GM12872 (cell line): ENCODE measurements around the gene EPPIN.

Experiments used
- TF ChIP-seq, protein P1 (sequence below): IDR thresholded peaks from 3 replicates; pipeline ENCODE4 v1.5.1; 2011; ENCODE audit warnings: low read depth, mild to moderate bottlenecking, low read length, moderate library complexity; ENCODE audit not compliant: insufficient read depth

Gene EPPIN

DNA sequence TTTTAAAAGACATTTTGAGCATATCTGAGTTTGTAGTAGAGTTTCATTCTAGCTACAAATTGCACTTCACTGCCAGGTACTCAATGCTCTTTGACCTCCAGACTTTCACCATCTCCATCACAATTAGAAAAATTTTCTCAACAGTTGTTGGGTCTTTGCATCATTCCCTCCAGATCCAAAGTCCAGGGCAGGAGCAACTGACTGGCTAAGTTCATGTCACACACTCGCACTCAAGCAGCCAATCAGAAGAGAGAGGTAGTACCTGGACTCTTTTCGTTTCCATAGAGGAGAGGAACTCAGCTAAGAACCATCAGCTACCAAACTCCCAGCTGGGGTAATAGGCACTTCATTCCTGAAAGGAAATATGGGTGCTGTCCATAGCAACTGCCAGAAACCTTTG is 40.8 kb downstream of the EPPIN start:
- TF ChIP-seq, protein P1, sequence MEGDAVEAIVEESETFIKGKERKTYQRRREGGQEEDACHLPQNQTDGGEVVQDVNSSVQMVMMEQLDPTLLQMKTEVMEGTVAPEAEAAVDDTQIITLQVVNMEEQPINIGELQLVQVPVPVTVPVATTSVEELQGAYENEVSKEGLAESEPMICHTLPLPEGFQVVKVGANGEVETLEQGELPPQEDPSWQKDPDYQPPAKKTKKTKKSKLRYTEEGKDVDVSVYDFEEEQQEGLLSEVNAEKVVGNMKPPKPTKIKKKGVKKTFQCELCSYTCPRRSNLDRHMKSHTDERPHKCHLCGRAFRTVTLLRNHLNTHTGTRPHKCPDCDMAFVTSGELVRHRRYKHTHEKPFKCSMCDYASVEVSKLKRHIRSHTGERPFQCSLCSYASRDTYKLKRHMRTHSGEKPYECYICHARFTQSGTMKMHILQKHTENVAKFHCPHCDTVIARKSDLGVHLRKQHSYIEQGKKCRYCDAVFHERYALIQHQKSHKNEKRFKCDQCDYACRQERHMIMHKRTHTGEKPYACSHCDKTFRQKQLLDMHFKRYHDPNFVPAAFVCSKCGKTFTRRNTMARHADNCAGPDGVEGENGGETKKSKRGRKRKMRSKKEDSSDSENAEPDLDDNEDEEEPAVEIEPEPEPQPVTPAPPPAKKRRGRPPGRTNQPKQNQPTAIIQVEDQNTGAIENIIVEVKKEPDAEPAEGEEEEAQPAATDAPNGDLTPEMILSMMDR = no peak

DNA sequence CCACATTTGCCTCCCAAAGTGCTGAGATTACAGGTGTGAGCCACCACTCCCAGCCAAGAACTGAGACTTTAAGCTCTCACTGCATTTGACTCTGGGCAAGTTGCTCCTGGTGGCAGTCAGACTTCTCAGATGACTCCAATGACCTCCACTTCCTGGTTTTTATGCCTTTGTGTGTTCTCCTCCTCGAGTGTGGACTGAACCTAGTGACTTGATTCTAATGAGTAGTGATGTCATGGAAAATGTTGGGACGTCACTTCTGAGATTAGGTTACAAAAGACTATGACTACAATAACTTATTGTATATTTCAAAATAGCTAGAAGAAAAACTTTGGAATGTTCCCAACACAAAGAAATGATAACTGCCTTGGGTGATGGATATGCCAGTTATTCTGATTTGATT is 43.8 kb downstream of the EPPIN start:
- TF ChIP-seq, protein P1 = no peak

DNA sequence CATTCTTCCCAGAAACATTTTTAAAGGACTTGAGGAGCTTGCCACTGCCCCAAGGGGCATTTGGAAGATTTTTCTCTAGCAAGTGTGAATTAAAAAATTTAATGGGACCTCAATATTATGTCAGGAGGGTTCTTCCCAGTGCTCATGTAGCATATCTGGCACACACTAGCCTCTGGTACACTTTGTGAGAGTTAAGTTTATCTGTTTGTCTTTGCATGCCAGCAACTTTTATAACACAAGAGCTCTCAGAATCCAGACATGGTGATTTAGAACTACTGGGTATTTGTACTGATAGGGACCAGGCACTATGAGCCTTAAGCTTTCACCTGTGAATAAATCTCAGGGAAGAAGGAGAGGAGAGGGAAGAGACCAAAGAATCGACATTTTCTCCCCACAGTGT is 44.6 kb downstream of the EPPIN start:
- TF ChIP-seq, protein P1 = no peak

DNA sequence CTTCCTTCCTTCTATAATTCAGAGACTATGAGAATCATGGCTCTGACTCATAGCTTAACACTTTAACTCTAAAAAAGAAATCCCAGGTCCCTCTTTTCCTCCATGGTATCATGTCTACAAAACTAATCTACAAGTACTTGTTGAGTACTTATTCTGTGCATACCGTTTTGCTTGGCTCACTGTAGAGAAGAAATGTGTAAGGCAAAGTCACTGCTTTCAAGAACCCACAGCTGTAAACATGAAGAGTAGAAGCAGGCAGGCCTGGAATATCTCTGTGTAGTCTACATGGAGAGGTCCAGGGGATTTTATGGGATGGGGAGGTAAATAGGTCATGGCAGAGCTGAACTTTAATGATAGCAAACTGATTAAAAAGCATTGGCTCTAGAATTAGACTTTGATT is 45.6 kb downstream of the EPPIN start:
- TF ChIP-seq, protein P1 = no peak

DNA sequence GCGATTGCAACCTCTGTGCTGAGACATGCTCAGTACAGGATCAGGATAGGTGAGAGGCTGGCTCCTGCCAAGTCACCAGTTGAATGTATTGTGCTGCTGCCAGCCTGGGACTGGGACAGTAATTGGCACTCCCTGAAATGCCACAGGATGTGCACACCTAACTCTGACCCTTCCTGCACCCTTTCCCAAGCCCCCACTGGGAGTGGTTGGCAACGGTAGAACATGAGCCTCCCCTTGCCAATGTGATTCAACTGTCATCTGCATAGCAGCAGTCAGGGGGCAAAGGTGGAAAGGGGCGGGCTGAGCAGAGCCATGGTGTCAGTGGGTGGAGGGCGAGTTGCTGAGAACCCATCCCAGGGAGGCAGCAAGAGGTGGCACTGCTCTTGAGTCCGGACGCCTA is 47.2 kb downstream of the EPPIN start:
- TF ChIP-seq, protein P1 = no peak

DNA sequence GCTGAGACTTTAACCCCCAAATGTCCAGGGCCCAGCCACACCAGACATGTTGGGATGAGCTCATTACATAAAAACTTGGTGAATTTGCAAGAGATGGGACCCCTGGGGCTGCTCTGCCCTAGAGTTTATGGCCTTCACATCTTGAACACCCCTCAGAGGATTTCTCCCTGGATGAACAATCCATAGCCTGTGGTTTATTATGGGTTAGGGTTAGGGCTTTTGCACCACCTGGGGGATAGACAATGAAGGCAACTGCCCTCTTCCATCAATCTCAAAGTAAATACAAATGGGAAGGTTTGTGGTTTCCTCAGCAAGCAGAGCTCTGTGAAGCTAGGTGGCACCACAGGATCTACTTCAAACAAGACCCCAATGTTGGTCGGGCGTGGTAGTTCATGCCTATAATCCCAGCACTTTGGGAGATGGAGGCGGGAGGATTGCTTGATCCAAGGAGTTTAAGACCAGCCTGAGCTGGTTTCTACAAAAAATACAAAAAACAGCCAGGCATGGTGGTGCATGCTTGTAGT is 49.2 kb downstream of the EPPIN start:
- TF ChIP-seq, protein P1 = no peak

DNA sequence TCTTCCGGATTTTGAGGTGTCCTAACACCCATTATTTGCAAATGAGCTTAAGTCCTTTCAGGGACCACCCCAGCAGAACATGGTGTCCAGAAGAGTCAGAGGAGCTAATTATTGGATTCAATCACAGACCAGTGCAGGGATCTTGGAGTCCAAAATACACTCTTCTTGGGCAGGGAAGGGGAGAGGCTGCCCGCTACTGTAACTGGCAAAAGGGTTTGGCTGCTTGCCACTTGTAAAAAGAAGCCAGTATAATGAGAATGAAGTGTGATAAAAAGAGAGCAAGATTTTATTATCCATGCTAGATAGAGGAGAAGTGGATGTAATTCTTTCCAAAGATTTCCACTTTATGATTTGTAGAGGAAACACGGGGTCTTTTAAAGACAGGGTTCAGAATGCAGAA is 51.0 kb downstream of the EPPIN start:
- TF ChIP-seq, protein P1 = no peak

DNA sequence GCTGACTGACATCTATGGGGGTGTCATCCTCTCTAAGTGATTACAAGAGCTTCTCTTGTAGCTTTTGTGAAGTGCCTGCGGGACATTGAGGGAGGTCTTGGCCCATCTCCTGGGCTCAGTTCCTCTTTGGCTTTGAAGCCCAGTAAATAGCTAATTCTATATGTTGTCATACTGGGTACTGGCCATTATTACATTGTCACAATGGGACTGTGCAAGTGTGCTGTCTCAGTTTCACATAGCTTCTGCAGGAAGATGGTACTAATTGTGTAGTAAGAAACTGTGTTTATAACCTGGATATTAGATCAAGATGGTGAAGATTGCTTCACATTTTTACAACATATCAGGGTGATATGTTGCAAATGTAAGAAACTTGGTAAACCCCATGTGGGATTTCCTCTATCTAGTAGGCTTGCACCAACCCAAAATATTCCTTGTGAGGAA is 51.7 kb downstream of the EPPIN start:
- TF ChIP-seq, protein P1 = no peak
